GM18526 (cell line): ENCODE data around the gene YTHDF1.

Source experiments
- POLR2A ChIP-seq: IDR thresholded peaks from 3 replicates; pipeline ENCODE4 v1.6.1; 2011; ENCODE audit not compliant: insufficient read length; ENCODE audit errors: extremely low read depth

Gene YTHDF1

DNA sequence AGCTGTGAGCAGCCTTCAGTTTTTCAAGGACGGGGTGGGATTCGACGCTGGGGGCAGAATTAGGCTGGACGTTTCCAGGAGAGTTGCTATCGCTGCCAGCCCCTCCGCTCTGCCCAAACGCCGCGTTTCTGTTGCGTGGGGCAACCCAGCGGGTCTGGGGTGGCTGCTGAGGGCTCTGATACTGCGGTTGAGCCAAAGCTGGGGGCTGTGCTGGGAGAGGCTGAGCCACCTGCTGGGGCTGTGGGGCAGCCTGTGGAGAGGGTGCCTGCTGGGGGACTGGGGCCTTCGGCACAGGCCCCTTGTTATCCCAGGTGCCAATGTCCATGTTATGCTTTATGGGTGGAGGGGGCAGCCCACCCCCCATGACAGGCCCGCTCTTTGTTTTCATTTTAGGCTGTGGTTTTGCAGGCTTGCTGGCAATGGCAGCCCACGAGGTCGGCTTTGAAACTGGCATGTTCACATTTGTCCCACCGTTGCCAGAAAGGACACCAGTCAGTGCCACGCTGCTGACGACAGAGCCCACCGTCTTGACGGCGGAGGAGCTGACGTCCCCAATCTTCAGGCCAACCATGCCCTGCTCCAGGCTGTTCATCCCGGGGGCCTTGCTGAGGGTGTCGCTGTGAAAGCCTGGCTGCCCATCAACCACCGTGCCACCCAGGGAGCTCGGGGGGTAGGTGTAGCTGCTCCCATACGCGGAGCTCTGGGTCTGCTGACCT, 13.0 kb downstream of the YTHDF1 start:
- no peak for TF ChIP-seq POLR2A

DNA sequence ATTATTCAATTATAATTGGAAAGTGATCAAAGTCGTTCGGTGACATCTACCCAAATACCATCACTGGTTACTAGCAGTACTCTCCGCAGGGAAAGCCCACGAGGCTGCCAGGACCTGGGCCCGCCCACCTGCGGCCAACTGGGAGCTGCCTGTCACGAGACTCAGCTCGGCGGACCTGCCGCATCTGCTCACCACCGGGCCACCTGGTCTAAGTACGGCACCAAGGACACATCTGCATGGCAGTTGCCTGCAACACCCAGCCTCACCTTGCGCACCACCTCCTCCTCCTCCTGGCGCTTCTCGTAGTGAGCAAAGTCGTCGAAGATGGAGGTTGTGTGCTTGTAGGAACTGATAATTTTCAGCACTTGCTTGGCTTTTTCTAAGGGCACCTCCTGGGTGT, 13.9 kb downstream of the YTHDF1 start:
- no peak for TF ChIP-seq POLR2A

DNA sequence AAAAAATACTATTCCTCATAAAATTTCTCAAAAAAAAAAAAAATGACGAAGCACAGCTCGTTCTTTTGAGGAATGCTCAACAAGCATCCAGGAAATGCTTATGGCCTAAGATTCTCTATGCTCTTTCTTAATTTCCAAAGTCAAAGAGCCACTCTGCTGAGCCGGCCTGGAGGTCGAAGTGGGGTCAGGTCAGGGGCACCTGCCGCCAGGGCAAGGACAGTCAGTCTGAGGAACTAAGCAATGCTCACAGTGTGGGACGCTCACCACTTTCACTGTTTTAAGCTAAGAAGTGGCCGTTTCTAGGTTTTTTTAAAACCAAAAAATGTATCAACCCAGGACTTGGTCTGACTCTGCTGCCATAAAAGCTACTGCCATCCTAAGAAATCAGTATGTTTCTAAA, 17.3 kb downstream of the YTHDF1 start:
- TF ChIP-seq POLR2A: no peak

DNA sequence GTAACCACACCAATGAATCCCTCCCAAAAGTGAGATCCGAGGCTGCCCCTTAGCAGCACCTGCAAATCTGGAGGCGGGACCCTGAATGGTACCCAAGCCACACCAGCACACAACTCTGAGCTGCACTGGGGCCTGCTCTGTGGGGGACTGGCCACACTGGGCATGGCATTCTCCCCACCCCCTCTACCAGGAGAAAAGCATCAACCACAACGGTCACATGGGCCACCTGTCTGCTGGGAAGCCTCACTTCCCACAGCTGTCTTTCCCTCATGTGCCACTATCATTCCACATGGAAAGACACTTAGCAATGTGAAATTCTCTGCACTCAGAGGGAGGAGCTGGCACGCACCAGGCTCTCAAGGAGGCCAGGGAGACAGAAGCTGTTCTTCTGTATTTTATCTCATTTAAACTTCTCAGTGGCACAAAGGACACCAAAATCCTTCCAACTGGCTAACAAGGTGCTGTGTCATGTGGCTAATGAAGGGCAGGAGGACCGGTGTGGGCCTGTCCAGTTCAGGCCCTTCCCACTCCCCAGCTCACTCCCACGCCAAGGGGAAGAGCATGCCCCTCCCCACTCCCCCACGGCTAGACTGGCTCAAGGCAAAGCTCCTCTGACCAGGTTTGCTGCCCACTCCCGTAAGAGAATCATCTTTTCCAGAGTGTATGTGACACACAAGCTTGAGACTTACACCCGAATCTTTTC, 19.0 kb downstream of the YTHDF1 start:
- no peak for TF ChIP-seq POLR2A

DNA sequence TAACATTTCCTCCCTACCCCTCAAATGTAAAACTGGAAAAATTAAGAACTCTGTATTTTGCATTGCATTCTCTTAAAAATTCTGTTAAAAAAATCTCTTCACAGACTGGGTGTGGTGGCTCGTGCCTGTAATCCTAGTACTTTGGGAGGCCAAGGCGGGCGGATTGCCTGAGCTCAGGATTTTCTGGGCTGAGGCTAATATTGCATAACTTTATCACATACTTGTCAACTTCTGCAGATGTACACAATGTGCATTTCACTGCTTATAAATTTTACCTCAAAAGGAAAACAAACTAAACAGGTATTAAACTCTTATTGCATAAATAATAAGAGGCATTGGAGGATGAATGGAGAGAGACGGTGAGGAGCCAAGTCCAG, 21.1 kb downstream of the YTHDF1 start:
- no peak for TF ChIP-seq POLR2A

DNA sequence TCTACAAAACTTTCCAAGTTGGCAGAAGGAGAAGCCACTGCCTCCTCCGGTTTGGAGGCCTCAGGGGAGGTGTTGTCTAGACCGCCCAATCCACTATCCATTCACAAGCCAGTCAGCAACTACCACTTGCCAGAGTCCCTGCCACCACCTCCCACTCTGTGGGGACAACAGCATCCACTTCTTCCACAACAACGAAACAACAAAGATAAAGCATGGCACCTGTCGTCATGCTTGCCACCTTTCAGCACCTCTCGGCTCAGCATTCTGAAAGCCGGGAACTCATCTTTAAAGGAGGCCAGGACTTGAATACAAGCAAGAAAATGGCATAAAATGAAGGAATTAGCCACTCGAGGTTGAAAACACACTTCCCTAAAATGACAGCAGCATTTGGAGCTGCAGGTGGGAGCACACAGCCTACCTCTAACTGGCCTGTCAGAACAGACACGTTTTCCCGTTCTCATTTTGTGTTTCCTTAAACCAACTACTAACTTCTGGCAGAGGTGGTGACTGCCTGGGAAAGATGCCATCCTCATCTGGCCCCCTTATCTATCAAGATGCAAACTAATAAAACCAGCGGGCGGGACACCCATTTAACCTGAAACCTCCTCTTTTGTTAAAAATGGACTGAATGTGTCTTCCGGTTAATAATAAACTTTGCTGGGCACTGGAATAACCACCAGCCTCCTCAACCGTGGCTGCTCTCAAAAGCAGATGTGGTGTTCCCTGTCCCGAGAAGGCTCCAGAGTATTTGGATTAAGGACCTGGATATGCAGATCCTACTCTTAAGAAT, 21.7 kb downstream of the YTHDF1 start:
- TF ChIP-seq POLR2A: no peak

DNA sequence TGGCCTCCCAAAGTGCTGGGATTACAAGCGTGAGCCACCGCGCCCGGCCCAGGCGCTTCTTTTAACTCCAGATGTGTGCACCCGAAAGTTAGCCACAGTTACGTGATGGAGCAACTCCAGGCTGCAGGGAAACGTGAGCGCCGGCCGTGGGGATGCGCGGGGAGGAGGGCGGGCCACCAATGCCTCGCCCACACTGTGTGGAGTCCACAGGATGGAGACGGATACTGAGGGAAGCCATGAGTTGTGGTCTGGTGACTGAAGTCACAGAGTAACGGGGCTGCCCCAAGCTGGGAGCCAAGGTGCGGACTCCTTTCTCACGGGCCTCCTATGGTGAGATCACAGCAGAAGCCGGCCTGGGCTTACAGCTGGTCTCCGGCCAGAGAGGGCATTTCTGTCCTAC, 23.2 kb downstream of the YTHDF1 start:
- TF ChIP-seq POLR2A: no peak

DNA sequence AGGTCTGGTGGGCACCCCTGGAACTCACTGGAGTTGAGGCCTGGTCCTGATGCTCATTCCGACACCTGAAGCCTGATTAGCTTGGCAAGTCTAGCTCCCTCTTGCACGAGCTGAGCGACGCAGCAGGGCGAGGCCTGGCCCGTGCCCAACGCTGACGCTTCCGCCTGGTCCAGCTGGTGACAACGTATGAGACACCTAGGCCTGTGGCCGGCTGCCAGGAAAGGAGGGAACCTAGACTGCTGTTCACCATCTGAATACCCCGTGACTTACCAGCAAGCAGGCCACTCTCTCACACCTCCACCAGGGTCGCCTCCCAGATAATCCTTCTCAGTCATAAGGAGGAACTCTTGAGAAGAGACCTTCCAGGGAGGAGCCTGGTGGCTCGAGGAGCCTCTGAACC, 24.5 kb downstream of the YTHDF1 start:
- TF ChIP-seq POLR2A: no peak

DNA sequence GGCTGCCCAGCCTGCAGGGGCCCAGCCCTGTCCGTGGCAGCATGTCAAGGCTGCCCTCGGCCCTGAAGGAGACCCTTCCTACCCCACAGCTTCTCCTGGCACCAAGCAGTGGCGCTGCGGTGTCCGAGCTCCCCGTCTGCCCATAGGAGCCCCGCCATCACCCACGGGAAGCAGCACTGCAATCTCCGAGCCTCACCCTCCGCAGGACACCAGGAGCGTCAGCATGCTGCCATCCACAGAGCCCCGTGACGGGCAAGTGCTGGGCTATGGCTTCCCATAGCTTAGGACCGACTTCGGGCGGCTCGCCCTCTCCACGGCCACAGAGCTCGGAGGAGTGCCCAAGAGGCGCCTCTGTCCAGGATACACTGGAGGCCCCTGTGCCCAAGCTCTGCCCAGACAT, 25.1 kb downstream of the YTHDF1 start:
- TF ChIP-seq POLR2A: no peak

DNA sequence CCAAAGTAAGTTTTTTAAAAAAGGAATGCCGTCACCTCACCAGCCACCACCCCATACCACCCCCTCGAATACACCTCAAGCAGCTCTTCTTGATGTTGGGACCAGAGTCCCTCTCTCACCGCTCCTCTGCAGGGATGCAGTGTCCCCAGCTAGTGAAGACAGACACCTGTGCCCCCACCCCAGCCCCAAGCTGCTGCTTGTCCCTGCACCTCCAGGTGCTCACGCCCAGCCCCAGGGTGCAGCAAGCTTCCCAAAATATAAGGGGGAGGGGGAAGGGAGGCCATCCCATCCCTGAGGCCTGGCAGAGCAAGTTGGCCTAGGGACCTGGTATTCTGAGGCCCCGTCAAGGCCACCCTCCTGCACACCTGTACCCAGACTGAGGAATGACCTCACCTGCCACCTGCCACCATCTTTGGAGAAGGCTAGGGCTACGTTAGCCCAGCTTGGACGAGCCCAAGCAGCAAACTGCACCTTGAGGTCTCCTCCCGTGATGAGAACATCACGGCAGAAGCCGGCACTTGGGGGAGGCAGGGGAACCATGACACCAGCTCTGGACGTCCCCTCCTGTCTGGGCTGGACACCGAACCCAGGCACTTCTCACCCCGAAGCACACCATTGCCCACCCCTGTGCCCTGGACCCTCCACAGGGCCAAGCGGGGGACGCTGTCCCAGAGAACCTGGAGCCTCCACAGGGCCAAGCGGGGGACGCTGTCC, 25.9 kb downstream of the YTHDF1 start:
- no peak for TF ChIP-seq POLR2A

DNA sequence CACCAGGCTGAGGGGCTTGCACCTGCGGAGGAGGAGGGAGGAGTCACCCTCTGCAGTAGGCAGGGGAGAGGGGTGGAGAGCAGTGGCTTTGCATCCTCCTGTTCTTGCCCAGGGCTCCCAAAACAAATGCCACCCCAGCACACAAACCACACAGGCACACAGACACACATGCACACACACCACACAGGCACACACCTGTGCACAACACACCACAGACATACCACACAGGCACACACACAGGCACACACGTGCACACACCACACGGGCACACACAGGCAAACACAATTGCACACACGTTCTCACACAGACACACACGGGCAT, 26.6 kb downstream of the YTHDF1 start:
- no peak for TF ChIP-seq POLR2A

DNA sequence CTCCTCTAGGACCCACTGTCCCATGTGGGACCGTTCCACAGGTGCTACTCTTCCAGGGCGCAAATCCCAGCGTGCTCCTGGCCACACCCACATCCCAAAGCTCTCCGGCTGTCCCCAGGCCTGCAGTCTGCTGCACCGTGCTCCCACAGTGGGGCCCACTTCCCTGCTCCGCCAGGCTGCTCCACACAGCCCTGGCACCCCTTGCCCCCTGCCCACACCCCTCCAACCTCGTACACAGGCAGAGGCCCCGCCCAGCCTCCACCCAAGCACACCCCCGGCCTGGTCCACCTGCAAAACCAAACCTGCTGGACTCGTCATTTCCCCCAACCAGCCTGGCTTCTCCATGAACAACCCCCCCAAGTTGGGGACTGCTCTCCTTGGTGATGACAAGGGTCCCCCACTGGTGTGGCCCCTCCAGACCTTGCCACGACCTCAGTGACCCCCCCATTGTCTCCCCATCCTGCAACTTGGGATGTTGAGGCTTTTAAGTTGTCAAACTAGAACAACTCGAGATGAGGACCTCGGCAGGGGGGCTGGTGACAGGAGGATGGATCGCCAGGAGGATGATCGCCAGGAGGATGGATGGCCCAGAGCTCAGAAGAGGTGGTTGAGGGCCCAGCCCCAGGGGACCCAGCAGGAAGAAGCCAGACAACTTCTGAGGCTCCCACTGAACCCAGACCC, 27.1 kb downstream of the YTHDF1 start:
- no peak for TF ChIP-seq POLR2A

DNA sequence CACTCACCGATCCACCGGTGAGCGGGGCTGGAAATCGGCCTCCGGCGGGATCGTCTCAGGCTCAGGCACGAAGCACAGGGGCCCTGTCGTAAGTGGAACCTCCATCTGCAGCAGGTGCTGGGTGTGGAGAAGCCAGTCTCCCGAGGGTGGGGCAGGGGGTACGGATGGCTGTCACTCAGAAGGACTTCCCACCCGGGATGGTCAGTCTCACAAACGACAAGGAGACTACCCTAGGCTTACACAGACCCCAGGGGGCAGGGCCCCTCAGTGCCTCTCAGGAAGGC, 27.8 kb downstream of the YTHDF1 start:
- TF ChIP-seq POLR2A: no peak

DNA sequence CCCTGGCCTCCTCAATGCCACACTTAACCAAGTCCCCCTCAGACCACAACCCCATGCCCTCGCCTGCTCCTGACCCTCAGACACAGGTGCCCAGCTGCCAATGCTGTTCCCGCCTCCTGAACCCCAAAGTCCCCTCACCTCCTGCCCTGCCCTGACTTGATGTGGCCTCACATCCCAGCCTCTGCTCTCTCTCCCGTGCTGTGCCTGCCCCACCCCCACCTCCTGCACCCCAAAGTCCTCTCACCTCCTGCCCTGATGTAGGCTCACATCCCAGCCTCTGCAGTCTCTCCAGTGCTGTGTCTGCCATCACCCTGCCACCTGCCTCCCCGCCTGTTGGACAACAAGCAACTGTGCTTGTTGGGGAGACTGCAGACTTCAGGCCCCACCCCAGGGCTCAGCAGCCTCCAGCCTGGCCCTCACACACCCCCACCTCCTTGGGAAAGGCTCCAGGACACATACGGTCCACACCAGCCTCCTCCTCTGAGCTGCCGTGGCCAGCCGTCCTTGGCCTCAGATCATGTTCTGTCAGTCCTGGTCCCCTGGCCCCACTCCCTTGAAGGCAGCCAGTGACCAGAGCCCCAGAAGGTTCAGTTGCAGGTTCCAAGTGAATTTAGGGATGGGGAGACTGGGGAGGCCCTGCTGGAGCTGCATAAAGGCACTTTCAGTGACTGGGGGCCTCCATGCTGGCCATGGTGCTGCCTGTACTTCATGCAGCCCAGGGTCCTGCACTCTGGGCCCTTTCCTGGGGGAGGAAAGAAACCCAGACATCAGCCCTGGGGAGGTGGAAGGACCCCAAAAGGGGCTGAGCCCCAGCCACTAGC, 28.4 kb downstream of the YTHDF1 start:
- TF ChIP-seq POLR2A: no peak

DNA sequence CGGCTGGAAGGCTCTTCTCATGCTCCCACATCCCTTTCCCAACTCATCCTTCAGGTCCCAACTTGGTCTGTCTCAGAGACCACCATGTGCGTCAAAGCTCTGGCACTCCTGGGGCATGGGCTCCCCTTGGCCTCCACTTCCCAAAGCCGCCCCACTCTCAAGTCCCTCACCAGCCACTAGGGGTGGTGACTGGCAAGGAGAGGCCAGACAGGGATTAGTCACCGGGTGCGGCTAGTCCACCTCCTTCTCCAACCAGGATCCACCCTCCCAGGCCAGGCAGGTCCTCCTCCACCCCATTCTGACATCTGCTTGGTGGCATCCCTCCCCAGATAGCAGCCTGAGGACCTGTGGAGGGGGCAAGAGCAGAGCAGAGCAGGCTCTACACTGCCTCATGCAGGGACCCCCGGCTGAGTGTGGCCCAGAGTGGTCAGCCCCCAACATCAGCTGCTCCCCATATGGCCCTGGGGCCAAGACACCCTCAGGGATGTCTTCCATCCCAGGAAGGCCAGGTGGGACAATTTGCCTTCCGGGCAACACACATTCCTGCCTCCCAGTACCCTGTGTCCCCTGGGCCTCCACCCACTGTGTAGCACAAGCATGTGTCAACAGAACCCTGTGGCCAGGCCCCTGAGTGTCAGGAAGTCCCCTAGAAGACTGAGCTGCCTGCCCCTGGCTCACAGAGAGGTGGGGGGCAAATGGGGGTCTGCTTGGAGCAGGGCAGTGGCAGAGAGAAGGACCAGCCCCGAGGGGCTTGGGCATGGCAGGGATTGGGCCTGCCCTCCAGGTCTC, 29.2 kb downstream of the YTHDF1 start:
- TF ChIP-seq POLR2A: no peak
